ENCODE data around the gene LRMDA.

GRCh38 chr10:75852851-75853484 is 421.5 kb downstream of the LRMDA start:
- TF ChIP-seq CTCF (IDR thresholded peaks at IDR 0.05; ENCODE audit: borderline replicate concordance, extremely low read depth, low read length, poor library complexity, severe bottlenecking), result peak; percentile 33
- no peak for TF ChIP-seq EZH2 (IDR thresholded peaks at IDR 0.05; ENCODE audit: borderline replicate concordance, low read depth, low read length, severe bottlenecking)

All from DND-41 (cell line).